ENCODE results near the gene SEC11C. TPM values are rescaled to one million over a fixed set of nuclear protein-coding genes. Genes with fewer than 3 reads are reported as not detected.

The SEC11C gene
- total and polyA plus RNA-seq, 2 donors (not counting 1 experiment from before 2014, with no cell fraction given), result 29.0 to 76.8 TPM

GRCh38 chr18:59114160-59114559 is 25.5 kb upstream of the SEC11C start:
- H3K9me3 ChIP-seq (ENCODE audit: control extremely low read depth in 1 of 3, control insufficient read depth in 2 of 3, insufficient read depth in 1 of 3, low read length in 2 of 3), result no peaks in the 10 kb centered on the region
- POLR2A ChIA-PET, result no interaction called here

More at GRCh38 chr18:59114160-59114559, 25.5 kb upstream of the SEC11C start:
- Mint-ChIP-seq H3K9me3 (ENCODE audit: insufficient read depth) (no peaks in the 10 kb centered on the region), H3K27ac (no peak overlapping the region), H3K4me3 (no peak overlapping the region), H3K27me3 (peaks cover 50% of the 10 kb centered on the region), H3K4me1 (no peaks in the 10 kb centered on the region)
- CTCF ChIA-PET, result no interaction called here
- intact Hi-C loops (cut with micrococcal nuclease), result no loop called here
- no peak for ATAC-seq (ENCODE audit: low read depth)
- Histone ChIP-seq H4K20me1 (ENCODE audit: control insufficient read depth, insufficient read depth, low read length, poor library complexity, severe bottlenecking) (no peaks in the 10 kb centered on the region), H3K4me2 (replicated peaks; ENCODE audit: low read depth, low read length, poor library complexity, severe bottlenecking) (no peak overlapping the region), H3K4me3 (ENCODE audit: control extremely low read depth in 1 of 5, extremely low read depth in 1 of 5, insufficient read depth in 1 of 5, low read depth in 2 of 5, low read length in 4 of 5) (no peak overlapping the region), H3K27me3 (replicated peaks in 1 of 4; ENCODE audit: control extremely low read depth in 1 of 4, control insufficient read depth in 3 of 4, insufficient read depth in 4 of 4, low read length in 3 of 4) (peaks cover 0 to 27% (median 20%) of the 10 kb centered on the region in 4 experiments), H2AFZ (ENCODE audit: insufficient read depth, low read depth, low read length, poor library complexity, severe bottlenecking) (no peak overlapping the region), H3K79me2 (ENCODE audit: control insufficient read depth, insufficient read depth, low read length) (no peaks in the 10 kb centered on the region), H3K27ac (ENCODE audit: low read length in 2 of 2) (no peak overlapping the region), H3K4me1 (ENCODE audit: control insufficient read depth in 2 of 2, insufficient read depth in 2 of 2, low read length in 2 of 2) (no peaks in the 10 kb centered on the region), H3K9ac (ENCODE audit: low read length) (no peak overlapping the region), H3K36me3 (replicated peaks in 1 of 2; ENCODE audit: control extremely low read depth in 1 of 2, control insufficient read depth in 1 of 2, extremely low read depth in 1 of 2, insufficient read depth in 2 of 2, low read length in 1 of 2) (no peaks in the 10 kb centered on the region)
- DNase-seq, result no peak
- no peak for TF ChIP-seq EZH2 (IDR thresholded peaks at IDR 0.05; ENCODE audit: borderline replicate concordance, insufficient read depth, low read depth, low read length, poor library complexity, severe bottlenecking)
- no peak for TF ChIP-seq CTCF (IDR thresholded peaks at IDR 0.05)

All from B cell (primary cell).